H9 (cell line): Measurements from ENCODE around the gene PLS1. TPM values are rescaled to one million over a fixed set of nuclear protein-coding genes. Genes with fewer than 3 reads are reported as not detected.

Source experiments
- DNase-seq: peaks from one replicate; pipeline ENCODE4 v3.0.0-alpha.2; 2017
- H2AFZ ChIP-seq: one replicate; pipeline ENCODE4 v1.6.1; 2013; ENCODE audit warnings: mild to moderate bottlenecking, low read length, control low read depth, moderate library complexity
- H2AK5ac ChIP-seq: 2 replicates; pipeline ENCODE4 v1.6.1; 2013; ENCODE audit warnings: low read length, control low read depth, mixed read lengths; ENCODE audit not compliant: insufficient read length
- H2BK120ac ChIP-seq: one replicate; pipeline ENCODE4 v1.6.1; 2013; ENCODE audit warnings: low read depth, mild to moderate bottlenecking, low read length, control low read depth, inconsistent platforms; ENCODE audit not compliant: poor library complexity, severe bottlenecking
- H2BK12ac ChIP-seq: 2 replicates; pipeline ENCODE4 v1.6.1; 2013; ENCODE audit warnings: low read length, control low read depth, mixed read lengths, low read depth; ENCODE audit not compliant: insufficient read length
- H2BK15ac ChIP-seq: 2 replicates; pipeline ENCODE4 v1.6.1; 2013; ENCODE audit warnings: low read depth, low read length, control low read depth
- H2BK20ac ChIP-seq: one replicate; pipeline ENCODE4 v1.6.1; 2013; ENCODE audit warnings: low read depth, mild to moderate bottlenecking, low read length, control low read depth, inconsistent platforms; ENCODE audit not compliant: poor library complexity, severe bottlenecking
- H2BK5ac ChIP-seq: 2 replicates; pipeline ENCODE4 v1.6.1; 2013; ENCODE audit warnings: low read length, control low read depth, mixed read lengths; ENCODE audit not compliant: insufficient read length
- H3K14ac ChIP-seq: 2 replicates; pipeline ENCODE4 v1.6.1; 2013; ENCODE audit warnings: low read length, control low read depth; ENCODE audit not compliant: insufficient read depth
- H3K18ac ChIP-seq: 2 replicates; pipeline ENCODE4 v1.6.1; 2013; ENCODE audit warnings: low read depth, mild to moderate bottlenecking, mixed read lengths, low read length, control low read depth; ENCODE audit not compliant: insufficient read length
- H3K23ac ChIP-seq: 2 replicates; pipeline ENCODE4 v1.6.1; 2013; ENCODE audit warnings: low read length, control low read depth, mixed read lengths, low read depth; ENCODE audit not compliant: insufficient read length
- H3K23me2 ChIP-seq: 2 replicates; pipeline ENCODE4 v1.6.1; 2013; ENCODE audit warnings: low read depth, mild to moderate bottlenecking, mixed read lengths, low read length, control low read depth; ENCODE audit not compliant: insufficient read length, poor library complexity, severe bottlenecking
- H3K27ac ChIP-seq: 2 replicates; pipeline ENCODE4 v1.5.1; 2013; ENCODE audit warnings: low read length, control low read depth, mixed read lengths, low read depth; ENCODE audit not compliant: insufficient read length
- H3K27me3 ChIP-seq: 2 replicates; pipeline ENCODE4 v1.6.1; 2013; ENCODE audit warnings: low read length, control low read depth, inconsistent platforms; ENCODE audit not compliant: insufficient read depth
- H3K4ac ChIP-seq: 2 replicates; pipeline ENCODE4 v1.6.1; 2013; ENCODE audit warnings: low read depth, mild to moderate bottlenecking, control low read depth, inconsistent platforms, low read length, moderate library complexity
- H3K4me1 ChIP-seq: 2 replicates; pipeline ENCODE4 v1.6.1; 2013; ENCODE audit warnings: low read length, control low read depth, inconsistent platforms; ENCODE audit not compliant: insufficient read depth
- H3K4me2 ChIP-seq: 2 replicates; pipeline ENCODE4 v1.6.1; 2013; ENCODE audit warnings: low read length, control low read depth, mixed read lengths; ENCODE audit not compliant: insufficient read length, insufficient read depth
- H3K56ac ChIP-seq: 2 replicates; pipeline ENCODE4 v1.6.1; 2013; ENCODE audit warnings: low read depth, mild to moderate bottlenecking, mixed read lengths, low read length, control low read depth; ENCODE audit not compliant: insufficient read length
- H3K79me1 ChIP-seq: 2 replicates; pipeline ENCODE4 v1.6.1; 2013; ENCODE audit warnings: low read depth, mild to moderate bottlenecking, moderate library complexity, low read length, control low read depth, inconsistent platforms; ENCODE audit not compliant: insufficient read depth, poor library complexity, severe bottlenecking
- H3K79me2 ChIP-seq: 2 replicates; pipeline ENCODE4 v1.6.1; 2013; ENCODE audit warnings: low read length, control low read depth, inconsistent platforms; ENCODE audit not compliant: insufficient read depth
- H3K9ac ChIP-seq: 2 replicates; pipeline ENCODE4 v1.6.1; 2013; ENCODE audit warnings: low read length, control low read depth, mixed read lengths; ENCODE audit not compliant: insufficient read length; ENCODE audit errors: extremely low read depth
- H3K9me3 ChIP-seq: one replicate; pipeline ENCODE4 v1.6.1; 2013; ENCODE audit warnings: low read depth, low read length, inconsistent platforms; ENCODE audit not compliant: control insufficient read depth
- H3T11ph ChIP-seq: one replicate; pipeline ENCODE4 v1.6.1; 2013; ENCODE audit warnings: mild to moderate bottlenecking, low read length, control low read depth, inconsistent platforms
- H4K20me1 ChIP-seq: one replicate; pipeline ENCODE4 v1.6.1; 2013; ENCODE audit not compliant: control insufficient read depth, insufficient read length, insufficient read depth
- H4K5ac ChIP-seq: 2 replicates; pipeline ENCODE4 v1.6.1; 2013; ENCODE audit warnings: low read depth, mild to moderate bottlenecking, mixed read lengths, low read length, control low read depth; ENCODE audit not compliant: insufficient read length
- H4K8ac ChIP-seq: replicated peaks from 2 replicates; pipeline ENCODE4 v1.6.1; 2013; ENCODE audit warnings: low read length, control low read depth, mixed read lengths, low read depth; ENCODE audit not compliant: insufficient read length
- H4K91ac ChIP-seq: 2 replicates; pipeline ENCODE4 v1.6.1; 2013; ENCODE audit warnings: low read depth, mild to moderate bottlenecking, moderate library complexity, mixed read lengths, low read length, control low read depth; ENCODE audit not compliant: insufficient read length
- H3K27ac Mint-ChIP-seq, 3 experiments: 2 replicates in 2 of 3; 3 replicates in 1 of 3; pipeline ENCODE4 v1.8.0; 2020 to 2021; ENCODE audit warnings: mixed read lengths in 3 of 3, mild to moderate bottlenecking in 1 of 3, moderate library complexity in 1 of 3
- H3K27me3 Mint-ChIP-seq: 2 replicates; pipeline ENCODE4 v1.8.0; 2021; ENCODE audit warnings: low read depth, mild to moderate bottlenecking, moderate library complexity, mixed read lengths
- H3K36me3 Mint-ChIP-seq, 3 experiments: 2 replicates in 2 of 3; 3 replicates in 1 of 3; pipeline ENCODE4 v1.8.0; 2020 to 2021; ENCODE audit warnings: low read depth in 3 of 3, mixed read lengths in 3 of 3; ENCODE audit not compliant: insufficient read depth in 1 of 3
- H3K4me1 Mint-ChIP-seq, 2 experiments: 2 replicates each; pipeline ENCODE4 v1.8.0; 2020; ENCODE audit warnings: mixed read lengths in 2 of 2
- H3K4me3 Mint-ChIP-seq, 2 experiments: 2 replicates in 1 of 2; 3 replicates in 1 of 2; pipeline ENCODE4 v1.8.0; 2020 to 2021; ENCODE audit warnings: mild to moderate bottlenecking in 2 of 2, mixed read lengths in 2 of 2, moderate library complexity in 1 of 2
- H3K9me3 Mint-ChIP-seq, 2 experiments: 2 replicates in 1 of 2; 3 replicates in 1 of 2; pipeline ENCODE4 v1.8.0; 2020; ENCODE audit warnings: mild to moderate bottlenecking in 2 of 2, mixed read lengths in 2 of 2, moderate library complexity in 1 of 2
- WGBS: extraction: QIAGEN DNeasy Blood & Tissue Kit; methylation state at CpG from one replicate; pipeline ENCODE4 v1.1.7; 2013; ENCODE audit warnings: missing lambda C conversion rate, low lambda C conversion rate, mixed read lengths; ENCODE audit not compliant: insufficient read length; ENCODE audit errors: extremely low coverage; 5-methylcytosine and 5-hydroxymethylcytosine counted together
- total RNA-seq: library from RNA; stranded (reverse); gene quantifications from 2 replicates; pipeline ENCODE4 v1.2.1, GENCODE V29; 2021
- TF ChIP-seq, protein P1 (sequence below): fragments of 200-600 bp; sonication (generic); conservative IDR thresholded peaks from 3 replicates; pipeline ENCODE4 v1.8.0; 2021; ENCODE audit warnings: antibody characterized with exemption, mild to moderate bottlenecking

The PLS1 gene
- total RNA-seq, 1 experiment from 2014 or later: 20.4 TPM

DNA sequence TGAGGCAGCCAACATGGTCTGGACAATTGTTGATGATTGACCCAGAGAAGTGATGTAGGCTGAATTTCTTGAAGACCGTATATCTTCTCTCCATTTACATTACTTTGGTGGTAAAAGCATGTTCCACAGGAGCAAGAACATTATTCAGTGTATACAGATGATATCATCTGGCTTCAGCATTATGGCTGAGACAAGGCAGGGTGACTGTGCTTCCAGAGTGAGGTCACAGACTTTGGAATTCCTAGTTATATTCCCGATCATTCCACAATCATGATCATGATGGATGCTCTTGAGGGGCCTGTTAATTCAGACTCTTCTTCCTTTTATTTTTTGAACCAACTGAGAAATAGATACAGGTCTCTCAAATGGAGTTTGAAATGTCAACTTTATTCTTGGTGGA is 19.0 kb downstream of the PLS1 start:
- Histone ChIP-seq H3K4ac (no peak overlapping the region), H4K20me1 (peaks cover 2% of the 10 kb centered on the region), H3K56ac (no peak overlapping the region), H2BK120ac (no peak overlapping the region), H2BK20ac (no peak overlapping the region), H3K23me2 (no peaks in the 10 kb centered on the region), H3K79me1 (no peaks in the 10 kb centered on the region), H2BK15ac (no peak overlapping the region), H3K18ac (no peak overlapping the region), H3K4me2 (no peak overlapping the region), H3K9me3 (no peaks in the 10 kb centered on the region), H4K5ac (no peak overlapping the region), H2AK5ac (no peak overlapping the region), H3K23ac (no peak overlapping the region), H2BK5ac (no peak overlapping the region), H2BK12ac (no peak overlapping the region), H3K9ac (no peak overlapping the region), H2AFZ (no peak overlapping the region), H3T11ph (no peak overlapping the region), H3K27ac (no peak overlapping the region), H3K27me3 (no peaks in the 10 kb centered on the region), H3K79me2 (no peaks in the 10 kb centered on the region), H4K91ac (no peak overlapping the region), H3K14ac (no peak overlapping the region), H4K8ac (no peak overlapping the region), H3K4me1 (no peaks in the 10 kb centered on the region)
- H3K27me3 Mint-ChIP-seq: no peaks in the 10 kb centered on the region
- WGBS: no CpG with 5 or more reads among the region's 2 CpGs
- TF ChIP-seq, protein P1, sequence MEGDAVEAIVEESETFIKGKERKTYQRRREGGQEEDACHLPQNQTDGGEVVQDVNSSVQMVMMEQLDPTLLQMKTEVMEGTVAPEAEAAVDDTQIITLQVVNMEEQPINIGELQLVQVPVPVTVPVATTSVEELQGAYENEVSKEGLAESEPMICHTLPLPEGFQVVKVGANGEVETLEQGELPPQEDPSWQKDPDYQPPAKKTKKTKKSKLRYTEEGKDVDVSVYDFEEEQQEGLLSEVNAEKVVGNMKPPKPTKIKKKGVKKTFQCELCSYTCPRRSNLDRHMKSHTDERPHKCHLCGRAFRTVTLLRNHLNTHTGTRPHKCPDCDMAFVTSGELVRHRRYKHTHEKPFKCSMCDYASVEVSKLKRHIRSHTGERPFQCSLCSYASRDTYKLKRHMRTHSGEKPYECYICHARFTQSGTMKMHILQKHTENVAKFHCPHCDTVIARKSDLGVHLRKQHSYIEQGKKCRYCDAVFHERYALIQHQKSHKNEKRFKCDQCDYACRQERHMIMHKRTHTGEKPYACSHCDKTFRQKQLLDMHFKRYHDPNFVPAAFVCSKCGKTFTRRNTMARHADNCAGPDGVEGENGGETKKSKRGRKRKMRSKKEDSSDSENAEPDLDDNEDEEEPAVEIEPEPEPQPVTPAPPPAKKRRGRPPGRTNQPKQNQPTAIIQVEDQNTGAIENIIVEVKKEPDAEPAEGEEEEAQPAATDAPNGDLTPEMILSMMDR: no peak
- H3K27ac Mint-ChIP-seq: peak overlapping the region in 1 of 3 experiments; percentile 2; a peak in 2 of 7 replicates
- H3K36me3 Mint-ChIP-seq: no peaks in the 10 kb centered on the region
- DNase-seq: no peak
- H3K4me1 Mint-ChIP-seq: peaks cover 11 to 12% of the 10 kb centered on the region in 2 experiments
- no peak overlapping the region for H3K4me3 Mint-ChIP-seq
- no peaks in the 10 kb centered on the region for H3K9me3 Mint-ChIP-seq
